Nephron (organoid): ENCODE results near the gene PGS1.

Experiments
- H3K27ac Mint-ChIP-seq, 3 experiments: 2 replicates each; pipeline ENCODE4 v1.8.0; 2020; ENCODE audit warnings: mixed read lengths in 3 of 3, mild to moderate bottlenecking in 2 of 3, moderate library complexity in 1 of 3
- H3K27me3 Mint-ChIP-seq: 2 replicates; pipeline ENCODE4 v1.8.0; 2021; ENCODE audit warnings: low read depth, mild to moderate bottlenecking, moderate library complexity, mixed read lengths
- H3K36me3 Mint-ChIP-seq: 2 replicates; pipeline ENCODE4 v1.8.0; 2020; ENCODE audit warnings: low read depth, mixed read lengths
- H3K4me1 Mint-ChIP-seq: 2 replicates; pipeline ENCODE4 v1.8.0; 2020; ENCODE audit warnings: mixed read lengths
- H3K4me3 Mint-ChIP-seq, 3 experiments: 2 replicates each; pipeline ENCODE4 v1.8.0; 2020; ENCODE audit warnings: mild to moderate bottlenecking in 3 of 3, mixed read lengths in 3 of 3, moderate library complexity in 2 of 3
- H3K9me3 Mint-ChIP-seq: 2 replicates; pipeline ENCODE4 v1.8.0; 2020; ENCODE audit warnings: mixed read lengths
- CTCF ChIP-seq, 3 experiments: fragments of 200-600 bp; sonication (generic); IDR thresholded peaks; one replicate each; pipeline ENCODE4 v1.5.0; 2021; ENCODE audit warnings: antibody characterized with exemption in 3 of 3; ENCODE audit not compliant: unreplicated experiment in 3 of 3

Gene PGS1

GRCh38 chr17:78437508-78438169, 59.2 kb downstream of the PGS1 start:
- TF ChIP-seq CTCF (IDR thresholded peaks at IDR 0.05; ENCODE audit: unreplicated experiment in 3 of 3), result no peak
- Mint-ChIP-seq H3K4me1 (peaks cover under 1% of the 10 kb centered on the region), H3K36me3 (no peaks in the 10 kb centered on the region), H3K27ac (no peak overlapping the region), H3K9me3 (no peaks in the 10 kb centered on the region), H3K27me3 (peaks cover 7% of the 10 kb centered on the region), H3K4me3 (no peak overlapping the region)

- Mint-ChIP-seq H3K27me3 (peaks cover 7% of the 10 kb centered on the region), H3K27ac (no peak overlapping the region), H3K9me3 (no peaks in the 10 kb centered on the region), H3K4me3 (no peak overlapping the region), H3K4me1 (peaks cover 4% of the 10 kb centered on the region), H3K36me3 (no peaks in the 10 kb centered on the region)
- TF ChIP-seq CTCF (IDR thresholded peaks at IDR 0.05; ENCODE audit: unreplicated experiment in 3 of 3), result no peak
Measured at GRCh38 chr17:78438271-78438691, 59.8 kb downstream of the PGS1 start.

GRCh38 chr17:78438694-78439325, 60.4 kb downstream of the PGS1 start:
- Mint-ChIP-seq H3K27me3 (peaks cover 7% of the 10 kb centered on the region), H3K36me3 (no peaks in the 10 kb centered on the region), H3K4me3 (no peak overlapping the region), H3K4me1 (peaks cover 4% of the 10 kb centered on the region), H3K9me3 (no peaks in the 10 kb centered on the region), H3K27ac (no peak overlapping the region)
- no peak for TF ChIP-seq CTCF (IDR thresholded peaks at IDR 0.05; ENCODE audit: unreplicated experiment in 3 of 3)

- Mint-ChIP-seq H3K4me1 (peaks cover 4% of the 10 kb centered on the region), H3K4me3 (no peak overlapping the region), H3K9me3 (no peaks in the 10 kb centered on the region), H3K27me3 (peaks cover 4% of the 10 kb centered on the region), H3K36me3 (no peaks in the 10 kb centered on the region), H3K27ac (no peak overlapping the region)
- TF ChIP-seq CTCF (IDR thresholded peaks at IDR 0.05; ENCODE audit: unreplicated experiment in 3 of 3), result no peak
Measured at GRCh38 chr17:78441271-78441971, 63.0 kb downstream of the PGS1 start.

GRCh38 chr17:78442648-78443218, 64.3 kb downstream of the PGS1 start:
- Mint-ChIP-seq H3K27ac (no peak overlapping the region), H3K4me1 (peaks cover 4% of the 10 kb centered on the region), H3K4me3 (no peak overlapping the region), H3K36me3 (no peaks in the 10 kb centered on the region), H3K9me3 (no peaks in the 10 kb centered on the region), H3K27me3 (peaks cover 4% of the 10 kb centered on the region)
- TF ChIP-seq CTCF (IDR thresholded peaks at IDR 0.05; ENCODE audit: unreplicated experiment in 3 of 3), result no peak
